Activated CD8-positive, alpha-beta T cell treated with anti-CD3 and anti-CD28 coated beads for 36 hours (primary cell): ENCODE data around the gene UBL7. TPM values are rescaled to one million over a fixed set of nuclear protein-coding genes. Genes with fewer than 3 reads are reported as not detected.

Experiments used
- ATAC-seq: fragments of 200-7000 bp; cut with Tn5 transposase; one replicate; pipeline ENCODE4 v1.10.0; 2021; ENCODE audit warnings: mild to moderate bottlenecking, moderate library complexity
- CTCF ChIA-PET: fragments of 350-600 bp; sonication (Branson Sonifier 250); formaldehyde crosslinking; loops from one replicate; lab custom pipeline; 2021; ENCODE audit warnings: antibody characterized with exemption; lab: Charles Lee
- POLR2A ChIA-PET: fragments of 350-600 bp; sonication (Branson Sonifier 250); formaldehyde crosslinking; loops from one replicate; lab custom pipeline; 2021; ENCODE audit warnings: antibody characterized with exemption; lab: Charles Lee
- DNase-seq: peaks from one replicate; pipeline ENCODE4 v3.0.0-alpha.2; 2020
- H3K27ac Mint-ChIP-seq: one replicate; pipeline ENCODE4 v1.8.0; 2021; ENCODE audit warnings: mild to moderate bottlenecking, mixed read lengths
- H3K27me3 Mint-ChIP-seq: one replicate; pipeline ENCODE4 v1.8.0; 2021; ENCODE audit warnings: mixed read lengths
- H3K36me3 Mint-ChIP-seq: one replicate; pipeline ENCODE4 v1.8.0; 2021; ENCODE audit warnings: low read depth, mixed read lengths
- H3K4me1 Mint-ChIP-seq: one replicate; pipeline ENCODE4 v1.8.0; 2021; ENCODE audit warnings: low read depth, mixed read lengths
- H3K4me3 Mint-ChIP-seq: one replicate; pipeline ENCODE4 v1.8.0; 2021; ENCODE audit warnings: mild to moderate bottlenecking, moderate library complexity, mixed read lengths
- H3K9me3 Mint-ChIP-seq: one replicate; pipeline ENCODE4 v1.8.0; 2021; ENCODE audit warnings: mixed read lengths
- CTCF ChIP-seq: fragments of 200-600 bp; IDR thresholded peaks from one replicate; pipeline ENCODE4 v1.8.0; 2022; ENCODE audit warnings: antibody characterized with exemption, mild to moderate bottlenecking
- intact Hi-C: fragments of 100-400 bp; cut with micrococcal nuclease; formaldehyde crosslinking; loops from one replicate; pipeline ENCODE4 v1.10.0; 2022
- total RNA-seq, 2 experiments: library from RNA; stranded (reverse); gene quantifications; one replicate each; pipeline ENCODE4 v1.2.3, GENCODE V29; 2021

UBL7 gene
- total RNA-seq, 2 experiments from 2014 or later = 48.8 to 53.3 TPM

GRCh38 chr15:74420193-74420905, 40.6 kb downstream of the UBL7 start:
- Mint-ChIP-seq H3K4me1 (peaks cover 65% of the 10 kb centered on the region), H3K27me3 (no peaks in the 10 kb centered on the region), H3K36me3 (peaks cover 34% of the 10 kb centered on the region), H3K9me3 (no peaks in the 10 kb centered on the region), H3K27ac (peak overlapping the region; percentile 74), H3K4me3 (no peak overlapping the region)
- TF ChIP-seq CTCF = no peak
- POLR2A ChIA-PET = interaction anchor here (1.3 kb wide), 1 partner anchor 14 kb away, joined by 4 read pairs; no protein-coding TSS in a partner anchor
- DNase-seq = no peak
- ATAC-seq = peak; percentile 48
- intact Hi-C loops = no loop called here
- CTCF ChIA-PET = interaction anchor here (2.3 to 38.4 kb wide), 2 partner anchors 13 to 41 kb away, joined by 4 to 840 read pairs; no protein-coding TSS in a partner anchor

GRCh38 chr15:74419432-74419831, 41.5 kb downstream of the UBL7 start:
- ATAC-seq (no peak), DNase-seq (no peak)
- no peak for TF ChIP-seq CTCF
- POLR2A ChIA-PET = no interaction called here
- no peaks in the 10 kb centered on the region for H3K27me3 Mint-ChIP-seq
- H3K27ac Mint-ChIP-seq = no peak overlapping the region
- H3K9me3 Mint-ChIP-seq = no peaks in the 10 kb centered on the region
- peaks cover 55% of the 10 kb centered on the region for H3K4me1 Mint-ChIP-seq
- intact Hi-C loops = no loop called here
- H3K36me3 Mint-ChIP-seq = peaks cover 38% of the 10 kb centered on the region
- no peak overlapping the region for H3K4me3 Mint-ChIP-seq
- CTCF ChIA-PET = interaction anchor here (2.3 to 38.4 kb wide), 2 partner anchors 13 to 40 kb away, joined by 4 to 840 read pairs; no protein-coding TSS in a partner anchor

GRCh38 chr15:74418575-74419338, 42.2 kb downstream of the UBL7 start:
- H3K4me1 Mint-ChIP-seq = peaks cover 49% of the 10 kb centered on the region

GRCh38 chr15:74417670-74418069, 43.3 kb downstream of the UBL7 start:
- no peak for TF ChIP-seq CTCF
- intact Hi-C loops = no loop called here
- Mint-ChIP-seq H3K27ac (peak overlapping the region; percentile 0), H3K9me3 (no peaks in the 10 kb centered on the region), H3K27me3 (no peaks in the 10 kb centered on the region), H3K4me1 (peaks cover 45% of the 10 kb centered on the region), H3K36me3 (peaks cover 50% of the 10 kb centered on the region), H3K4me3 (no peak overlapping the region)
- ATAC-seq = no peak
- POLR2A ChIA-PET = interaction anchor here (1.5 kb wide), 1 partner anchor 15 kb away, joined by 4 read pairs; no protein-coding TSS in a partner anchor
- no peak for DNase-seq
- CTCF ChIA-PET = no interaction called here

More at GRCh38 chr15:74418575-74419338, 42.2 kb downstream of the UBL7 start:
- no peaks in the 10 kb centered on the region for H3K27me3 Mint-ChIP-seq
- peak overlapping the region; percentile 73 for H3K27ac Mint-ChIP-seq
- POLR2A ChIA-PET = interaction anchor here (0.9 to 1.5 kb wide), 2 partner anchors 8 to 16 kb away, joined by 3 to 4 read pairs; no protein-coding TSS in a partner anchor
- DNase-seq (no peak), ATAC-seq (no peak)
- H3K4me3 Mint-ChIP-seq = no peak overlapping the region
- H3K9me3 Mint-ChIP-seq = no peaks in the 10 kb centered on the region
- peaks cover 41% of the 10 kb centered on the region for H3K36me3 Mint-ChIP-seq
- CTCF ChIA-PET = interaction anchor here (2.3 to 38.4 kb wide), 2 partner anchors 12 to 40 kb away, joined by 4 to 840 read pairs; no protein-coding TSS in a partner anchor
- no peak for TF ChIP-seq CTCF
- intact Hi-C loops = no loop called here
